SK-N-SH (cell line): ENCODE results near the gene MUC20. TPM values are rescaled to one million over a fixed set of nuclear protein-coding genes. Genes with fewer than 3 reads are reported as not detected.
"Not testable (repeated sequence)": the region's sequence is repeated elsewhere in the genome, so short reads cannot be mapped to it uniquely, and the experiment has no call there.

Source experiments
- CTCF ChIA-PET: fragments of 300-600, 350-600 bp; formaldehyde crosslinking; extraction: SDS; loops from one replicate; lab custom pipeline; 2021; lab: Yijun Ruan, JAX
- POLR2A ChIA-PET: fragments of 350-600 bp; sonication (Branson Sonifier 250); formaldehyde crosslinking; extraction: SDS; loops from one replicate; lab custom pipeline; 2020; ENCODE audit warnings: antibody characterized with exemption, inconsistent platforms; lab: Yijun Ruan, JAX
- DNase-seq: peaks from one replicate; pipeline ENCODE4 v3.0.0; 2012
- H2AFZ ChIP-seq: fragments of 200-600 bp; sonication (generic); 2 replicates; pipeline ENCODE4 v1.8.1; 2016; ENCODE audit warnings: antibody characterized with exemption, mild to moderate bottlenecking, low read depth
- H3F3A ChIP-seq: fragments of 200-600 bp; sonication (generic); replicated peaks from 2 replicates; pipeline ENCODE3; 2016; ENCODE audit warnings: antibody characterized with exemption, mild to moderate bottlenecking; ENCODE audit not compliant: insufficient read depth
- H3K27ac ChIP-seq, 2 experiments: fragments of 200-500 bp in 1 of 2; fragments of 200-600 bp in 1 of 2; sonication (Bioruptor generic) in 1 of 2; sonication (generic), shearing (Covaris generic) in 1 of 2; 2 replicates each; pipeline versions ENCODE4 v1.5.1 to v1.6.1; 2014 to 2016; ENCODE audit warnings: low read depth in 2 of 2, inconsistent platforms in 1 of 2, low read length in 1 of 2, mild to moderate bottlenecking in 1 of 2, mixed read lengths in 1 of 2
- H3K27me3 ChIP-seq: fragments of 200-600 bp; sonication (generic), shearing (Covaris generic); 2 replicates; pipeline ENCODE4 v1.6.1; 2016; ENCODE audit warnings: mixed run types; ENCODE audit not compliant: insufficient read depth
- H3K36me3 ChIP-seq, 2 experiments: fragments of 200-500 bp in 1 of 2; fragments of 200-600 bp in 1 of 2; sonication (Bioruptor generic) in 1 of 2; sonication (generic) in 1 of 2; replicated peaks in 1 of 2; 2 replicates each; pipeline versions ENCODE3 to v1.5.1; 2014 to 2016; ENCODE audit warnings: low read length in 1 of 2, mild to moderate bottlenecking in 1 of 2; ENCODE audit not compliant: insufficient read depth in 2 of 2, control insufficient read depth in 1 of 2
- H3K4me1 ChIP-seq, 2 experiments: fragments of 200-500 bp in 1 of 2; fragments of 200-600 bp in 1 of 2; sonication (Bioruptor generic) in 1 of 2; sonication (generic), shearing (Covaris generic) in 1 of 2; 2 replicates each; pipeline versions ENCODE4 v1.5.1 to v1.6.1; 2014 to 2016; ENCODE audit warnings: low read depth in 1 of 2, low read length in 1 of 2, mixed run types in 1 of 2; ENCODE audit not compliant: insufficient read depth in 2 of 2, control insufficient read depth in 1 of 2
- H3K4me2 ChIP-seq: fragments of 200-600 bp; sonication (generic), shearing (Covaris generic); 2 replicates; pipeline ENCODE4 v1.6.1; 2017; ENCODE audit warnings: mixed run types
- H3K4me3 ChIP-seq, 2 experiments: fragments of 200-500 bp in 1 of 2; fragments of 200-600 bp in 1 of 2; sonication (Bioruptor generic) in 1 of 2; sonication (generic), shearing (Covaris generic) in 1 of 2; 2 replicates each; pipeline versions ENCODE4 v1.5.1 to v1.8.1; 2014 to 2016; ENCODE audit warnings: low read depth in 2 of 2, inconsistent platforms in 1 of 2, low read length in 1 of 2, mild to moderate bottlenecking in 1 of 2, mixed read lengths in 1 of 2, moderate library complexity in 1 of 2
- H3K79me2 ChIP-seq: fragments of 200-600 bp; sonication (generic); 2 replicates; pipeline ENCODE4 v1.8.1; 2017; ENCODE audit warnings: mild to moderate bottlenecking; ENCODE audit not compliant: insufficient read depth
- H3K9ac ChIP-seq: fragments of 200-600 bp; sonication (generic); 2 replicates; pipeline ENCODE4 v1.6.1; 2017; ENCODE audit warnings: mixed run types
- H3K9me2 ChIP-seq: fragments of 200-600 bp; sonication (generic); 2 replicates; pipeline ENCODE4 v1.6.1; 2017; ENCODE audit warnings: mixed run types
- H3K9me3 ChIP-seq: fragments of 200-600 bp; sonication (generic); 2 replicates; pipeline ENCODE4 v1.6.1; 2017; ENCODE audit warnings: mixed run types, mild to moderate bottlenecking, moderate library complexity
- H4K20me1 ChIP-seq: fragments of 200-600 bp; sonication (generic); 2 replicates; pipeline ENCODE4 v1.6.1; 2017; ENCODE audit warnings: mild to moderate bottlenecking, mixed run types; ENCODE audit not compliant: insufficient read depth
- ELF1 ChIP-seq: IDR thresholded peaks from 2 replicates; pipeline ENCODE4 v1.4.0; 2012
- NFIC ChIP-seq: IDR thresholded peaks from 2 replicates; pipeline ENCODE4 v1.4.0; 2012; ENCODE audit warnings: borderline replicate concordance
- USF2 ChIP-seq: fragments of 150-350 bp; IDR thresholded peaks from 2 replicates; pipeline ENCODE4 v1.6.1; 2017; ENCODE audit warnings: antibody characterized with exemption, low read length, low read depth, borderline replicate concordance
- WGBS: methylation state at CpG from one replicate; pipeline ENCODE4 v1.1.6; 2017; ENCODE audit warnings: low lambda C conversion rate; 5-methylcytosine and 5-hydroxymethylcytosine counted together
- polyA plus RNA-seq, 3 experiments: library from polyadenylated mRNA; depleted of rRNA; stranded (reverse); fragments of >200 nt; gene quantifications; 2 replicates each; pipeline ENCODE4 v1.2.3, GENCODE V29; 2012

The MUC20 gene
- polyA plus RNA-seq, 1 of the 3 experiments (the other 2 are of a cell fraction): 0.31 TPM

GRCh38 chr3:195708626-195709481 is 11.9 kb upstream of the MUC20 start:
- TF ChIP-seq NFIC (no peak), ELF1 (no peak), USF2 (no peak)
- TF ChIP-seq, all 33 proteins: peak for 0
- no peak overlapping the region for H3K4me3 ChIP-seq
- ChIA-PET CTCF (interaction anchor here (1.5 kb wide), 1 partner anchor 142 kb away, joined by 5 read pairs; no protein-coding TSS in a partner anchor), POLR2A (no interaction called here)
- no peaks in the 10 kb centered on the region for H3K79me2 ChIP-seq
- no peaks in the 10 kb centered on the region for H3K27me3 ChIP-seq
- no peaks in the 10 kb centered on the region for H4K20me1 ChIP-seq
- no peak for DNase-seq
- WGBS: 68% methylated on average over 6 of the region's 6 CpGs
- no peak overlapping the region for H2AFZ ChIP-seq
- no peaks in the 10 kb centered on the region for H3K36me3 ChIP-seq
- H3K4me2 ChIP-seq: no peak overlapping the region
- H3K27ac ChIP-seq: no peak overlapping the region
- no peaks in the 10 kb centered on the region for H3K9me2 ChIP-seq
- no peaks in the 10 kb centered on the region for H3K4me1 ChIP-seq
- no peaks in the 10 kb centered on the region for H3K9me3 ChIP-seq
- no peaks in the 10 kb centered on the region for H3F3A ChIP-seq
- H3K9ac ChIP-seq: no peak overlapping the region

GRCh38 chr3:195709676-195710085 is 11.1 kb upstream of the MUC20 start:
- POLR2A ChIA-PET: no interaction called here
- Histone ChIP-seq H3F3A (no peaks in the 10 kb centered on the region), H3K79me2 (no peaks in the 10 kb centered on the region), H3K9ac (no peak overlapping the region), H3K27ac (no peak overlapping the region), H3K27me3 (no peaks in the 10 kb centered on the region), H3K4me2 (no peak overlapping the region), H2AFZ (no peak overlapping the region), H3K9me2 (no peaks in the 10 kb centered on the region), H3K4me1 (no peaks in the 10 kb centered on the region), H3K36me3 (no peaks in the 10 kb centered on the region), H3K9me3 (no peaks in the 10 kb centered on the region), H3K4me3 (no peak overlapping the region), H4K20me1 (no peaks in the 10 kb centered on the region)
- 92% methylated on average over 6 of the region's 6 CpGs for WGBS
- CTCF ChIA-PET: no interaction called here
- no peak for DNase-seq
- no peak for TF ChIP-seq USF2

GRCh38 chr3:195710126-195710905 is 10.5 kb upstream of the MUC20 start:
- H2AFZ ChIP-seq, CTCF ChIA-PET: not testable (repeated sequence)

GRCh38 chr3:195711091-195711812 is 9.5 kb upstream of the MUC20 start:
- H3K27me3 ChIP-seq, H4K20me1 ChIP-seq, H2AFZ ChIP-seq, H3K79me2 ChIP-seq, H3K27ac ChIP-seq, H3K4me1 ChIP-seq, H3K9ac ChIP-seq, H3K9me2 ChIP-seq, H3K4me2 ChIP-seq, H3F3A ChIP-seq, H3K4me3 ChIP-seq, POLR2A ChIA-PET, DNase-seq, H3K36me3 ChIP-seq, CTCF ChIA-PET, H3K9me3 ChIP-seq: not testable (repeated sequence)
- WGBS: 61% methylated on average over 2 of the region's 2 CpGs

More at GRCh38 chr3:195710126-195710905, 10.5 kb upstream of the MUC20 start:
- H3K9me2 ChIP-seq, H3F3A ChIP-seq, H3K27ac ChIP-seq, H3K9me3 ChIP-seq, H3K4me3 ChIP-seq, H3K27me3 ChIP-seq, H4K20me1 ChIP-seq, H3K9ac ChIP-seq, DNase-seq, H3K36me3 ChIP-seq, POLR2A ChIA-PET, H3K4me1 ChIP-seq, H3K79me2 ChIP-seq, H3K4me2 ChIP-seq: not testable (repeated sequence)
- 70% methylated on average over 6 of the region's 6 CpGs for WGBS
